PC-3 (cell line): ENCODE measurements around the gene PTCHD4.

Source experiments
- CTCF ChIP-seq: fragments of 300-600 bp; sonication (generic); conservative IDR thresholded peaks from 2 replicates; pipeline ENCODE4 v1.5.1; 2017; ENCODE audit warnings: antibody characterized with exemption, low read depth, mild to moderate bottlenecking, low read length
- EZH2 ChIP-seq: fragments of 300-600 bp; sonication (generic); IDR thresholded peaks from one replicate; pipeline ENCODE4 v1.6.1; 2017; ENCODE audit warnings: antibody characterized with exemption, mild to moderate bottlenecking, low read length; ENCODE audit not compliant: unreplicated experiment
- EZH2phosphoT487 ChIP-seq: fragments of 300-600 bp; sonication (generic); IDR thresholded peaks from 2 replicates; pipeline ENCODE4 v1.6.1; 2018; ENCODE audit warnings: mild to moderate bottlenecking, antibody characterized with exemption, low read length, borderline replicate concordance

GRCh38 chr6:48069280-48069679 lies 41.7 kb downstream of the PTCHD4 start:
- TF ChIP-seq CTCF = no peak
- no peak for TF ChIP-seq EZH2
- no peak for TF ChIP-seq EZH2phosphoT487
